NCI-H1930 (cell line): ENCODE results near the gene EBF4.

Source experiments
- DNase-seq, 2 experiments: peaks; one replicate each; lab custom pipeline; 2025; lab: John Stamatoyannopoulos, UW

EBF4 gene

GRCh38 chr20:2700913-2701620 is 8.5 kb downstream of the EBF4 start:
- DNase-seq, result no peak

- DNase-seq, result no peak
Observed at GRCh38 chr20:2701671-2702081, 9.1 kb downstream of the EBF4 start.

DNA sequence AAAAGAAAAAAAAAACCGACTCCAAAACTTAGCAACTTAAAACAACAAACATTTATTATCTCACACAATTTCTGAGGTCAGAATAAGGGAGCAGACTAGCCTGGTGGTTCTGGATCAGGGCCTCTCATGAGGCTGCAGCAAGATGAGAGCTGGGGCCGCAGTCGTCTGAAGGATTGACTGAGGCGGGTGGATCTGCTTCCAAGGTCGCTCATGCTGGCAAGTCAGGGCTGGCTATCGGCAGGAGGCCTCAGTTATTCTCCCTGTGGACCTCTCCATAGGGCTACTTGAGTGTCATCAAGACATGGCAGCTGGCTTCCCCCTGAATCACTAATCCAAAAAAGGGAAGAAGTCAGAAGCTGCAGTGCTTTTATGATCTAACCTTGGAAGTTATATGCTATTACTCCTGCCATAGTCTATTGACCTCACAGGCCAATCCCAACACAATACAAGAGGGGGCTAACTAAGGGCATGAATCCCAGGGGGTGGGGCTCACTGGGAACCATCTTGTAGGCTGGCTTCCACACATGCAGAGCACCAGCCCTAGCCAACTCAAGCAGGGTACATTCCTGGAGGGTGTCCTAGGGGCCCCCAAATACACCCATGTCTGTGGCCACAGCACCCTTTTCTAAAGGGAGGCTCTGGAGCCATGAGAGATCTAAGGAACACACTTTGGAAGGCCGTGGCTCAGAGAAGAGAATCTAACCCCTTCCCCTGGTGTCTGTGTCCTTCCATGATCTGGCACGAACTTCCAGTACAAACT is 11.3 kb downstream of the EBF4 start:
- DNase-seq, result no peak

GRCh38 chr20:2705931-2706645 is 13.5 kb downstream of the EBF4 start:
- DNase-seq, result no peak

GRCh38 chr20:2706688-2707352 is 14.2 kb downstream of the EBF4 start:
- DNase-seq, result no peak

DNA sequence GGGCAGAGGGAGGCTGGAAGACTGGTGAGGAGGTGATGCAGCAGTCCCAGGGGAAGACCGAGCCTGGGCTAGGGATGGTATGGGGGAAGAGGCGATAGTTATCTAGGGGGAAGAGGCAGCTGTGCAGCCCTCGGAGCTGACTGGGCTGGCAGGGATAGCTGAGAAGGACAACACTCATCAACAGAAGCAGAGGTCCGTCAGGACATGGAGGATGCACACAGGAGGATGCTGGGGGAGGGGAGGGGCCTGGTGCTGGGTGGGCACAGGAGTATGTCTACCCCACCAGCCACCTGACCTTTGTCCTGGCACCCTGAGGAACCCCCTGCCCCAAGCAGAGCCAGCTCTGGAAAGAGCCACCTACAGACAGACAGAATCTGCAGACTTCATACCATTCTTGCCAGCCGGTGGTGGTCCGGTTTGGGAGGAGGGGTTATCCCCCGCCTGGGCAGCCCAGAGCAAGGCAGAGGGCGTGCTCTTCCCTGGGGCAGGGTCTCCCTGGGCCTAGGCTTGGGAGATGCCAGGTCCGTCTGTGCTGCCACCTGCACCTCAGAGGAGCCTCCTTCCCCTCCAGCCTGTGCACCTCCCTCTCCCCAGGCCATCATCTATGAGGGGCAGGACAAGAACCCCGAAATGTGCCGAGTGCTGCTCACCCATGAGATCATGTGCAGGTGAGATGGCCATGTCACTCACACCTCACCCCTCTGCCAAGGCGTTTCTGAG is 14.9 kb downstream of the EBF4 start:
- no peak for DNase-seq

- no peak for DNase-seq
Observed at GRCh38 chr20:2708073-2708415, 15.5 kb downstream of the EBF4 start.

- no peak for DNase-seq
Observed at GRCh38 chr20:2708665-2709064, 16.1 kb downstream of the EBF4 start.

GRCh38 chr20:2709205-2709981 is 16.8 kb downstream of the EBF4 start:
- DNase-seq, result no peak

DNA sequence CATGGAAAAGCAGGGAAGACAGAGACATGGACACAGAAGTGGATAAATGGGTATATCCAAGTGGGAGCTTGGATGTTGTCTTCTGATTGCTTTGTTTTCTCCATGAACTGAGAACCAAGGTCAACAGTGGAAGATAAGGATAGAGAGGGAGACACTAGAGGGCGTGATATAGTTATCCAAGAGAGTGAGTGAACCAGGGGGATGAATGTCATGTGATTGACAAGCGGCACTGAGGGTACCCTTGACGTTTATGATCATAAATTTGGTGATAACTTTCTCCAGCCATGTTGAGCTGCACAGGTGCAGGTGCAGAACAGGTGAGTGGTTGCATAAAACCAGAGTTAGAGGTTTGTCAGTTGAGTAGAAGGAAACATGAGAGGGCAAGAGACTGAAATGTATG is 20.7 kb downstream of the EBF4 start:
- no peak for DNase-seq

GRCh38 chr20:2729251-2729713 is 36.7 kb downstream of the EBF4 start:
- DNase-seq, result no peak

DNA sequence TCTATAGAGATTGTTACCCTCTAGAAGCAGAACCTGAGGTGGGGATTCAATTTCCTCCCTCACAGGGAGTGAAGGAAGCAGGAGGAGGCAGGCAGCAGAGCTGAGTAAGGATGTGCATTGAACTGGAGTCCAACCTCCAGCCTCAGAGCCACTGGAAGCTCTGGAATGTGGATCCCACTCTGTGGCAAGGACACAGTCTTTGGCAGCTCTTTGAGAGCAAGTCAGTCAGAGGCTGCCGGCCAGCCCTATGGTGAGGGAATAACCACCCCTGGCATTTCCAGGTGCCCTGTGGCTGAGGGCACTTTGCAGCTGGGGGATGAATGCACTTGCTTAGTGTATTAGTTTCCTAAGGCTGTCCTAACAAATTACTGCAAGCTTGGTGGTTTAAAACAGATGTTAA is 37.2 kb downstream of the EBF4 start:
- DNase-seq, result no peak

DNA sequence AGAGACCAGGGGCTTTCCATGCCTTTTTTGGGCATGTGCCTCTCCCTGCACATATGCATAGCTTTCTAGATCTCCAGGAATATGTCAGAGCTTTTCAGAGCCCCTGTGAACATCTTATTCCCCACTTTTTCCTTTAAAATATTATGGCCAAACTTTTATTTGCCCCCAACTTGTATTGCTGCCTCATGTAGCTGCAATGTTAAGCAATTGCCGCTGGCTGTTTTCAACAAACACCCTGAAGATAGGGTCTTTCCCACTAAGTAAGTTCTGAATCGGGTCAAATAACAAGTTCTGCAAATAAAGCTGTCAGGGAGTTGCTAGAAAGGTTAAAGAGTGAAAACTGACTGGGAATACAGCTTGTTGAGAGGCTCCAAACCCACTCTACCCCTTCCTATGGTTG is 42.3 kb downstream of the EBF4 start:
- DNase-seq, result no peak

- DNase-seq, result no peak
Observed at GRCh38 chr20:2736441-2736840, 43.9 kb downstream of the EBF4 start.

GRCh38 chr20:2738331-2739041 is 45.9 kb downstream of the EBF4 start:
- DNase-seq, result no peak

- no peak for DNase-seq
Observed at GRCh38 chr20:2739042-2739398, 46.4 kb downstream of the EBF4 start.

- no peak for DNase-seq
Observed at GRCh38 chr20:2740702-2741101, 48.1 kb downstream of the EBF4 start.

GRCh38 chr20:2741463-2741862 is 48.9 kb downstream of the EBF4 start:
- DNase-seq, result no peak

- no peak for DNase-seq
Observed at GRCh38 chr20:2741881-2742280, 49.3 kb downstream of the EBF4 start.

- no peak for DNase-seq
Observed at GRCh38 chr20:2742431-2742830, 49.9 kb downstream of the EBF4 start.
